Osteoblast (primary cell): ENCODE results near the gene TMEM248. TPM values are rescaled to one million over a fixed set of nuclear protein-coding genes. Genes with fewer than 3 reads are reported as not detected.
"Not testable (repeated sequence)": the region's sequence is repeated elsewhere in the genome, so short reads cannot be mapped to it uniquely, and the experiment has no call there.

Experiments
- DNase-seq: peaks from one replicate; pipeline ENCODE4 v3.0.0; 2011; ENCODE audit warnings: low spot score, mixed read lengths; ENCODE audit not compliant: insufficient read length; ENCODE audit errors: missing footprints
- H2AFZ ChIP-seq: 2 replicates; pipeline ENCODE4 v1.6.0; 2011; ENCODE audit warnings: mild to moderate bottlenecking, low read length
- H3K27ac ChIP-seq: 2 replicates; pipeline ENCODE4 v1.5.1; 2011; ENCODE audit warnings: mild to moderate bottlenecking, low read depth, low read length, moderate library complexity
- H3K27me3 ChIP-seq: 2 replicates; pipeline ENCODE4 v1.6.0; 2012; ENCODE audit warnings: mild to moderate bottlenecking, control low read depth, inconsistent platforms, low read length, moderate library complexity; ENCODE audit not compliant: insufficient read depth
- H3K36me3 ChIP-seq: 2 replicates; pipeline ENCODE4 v1.5.1; 2011; ENCODE audit warnings: mild to moderate bottlenecking, low read length, control low read depth, moderate library complexity; ENCODE audit not compliant: insufficient read depth
- H3K4me1 ChIP-seq: 2 replicates; pipeline ENCODE4 v1.5.1; 2011; ENCODE audit warnings: mild to moderate bottlenecking, low read length, control low read depth, moderate library complexity; ENCODE audit not compliant: insufficient read depth
- H3K4me2 ChIP-seq: 2 replicates; pipeline ENCODE4 v1.6.0; 2011; ENCODE audit warnings: mild to moderate bottlenecking, low read length; ENCODE audit not compliant: insufficient read depth
- H3K4me3 ChIP-seq: fragments of 200-600 bp; sonication (generic); 3 replicates; pipeline ENCODE4 v1.5.1; 2012; ENCODE audit warnings: mild to moderate bottlenecking, low read length, inconsistent platforms; ENCODE audit not compliant: insufficient read depth
- H3K79me2 ChIP-seq: 2 replicates; pipeline ENCODE4 v1.6.0; 2012; ENCODE audit warnings: mild to moderate bottlenecking, low read length, control low read depth, inconsistent platforms; ENCODE audit not compliant: insufficient read depth
- H3K9me3 ChIP-seq: 2 replicates; pipeline ENCODE4 v1.5.1; 2011; ENCODE audit warnings: low read depth, low read length, control low read depth
- H4K20me1 ChIP-seq: 2 replicates; pipeline ENCODE4 v1.6.0; 2012; ENCODE audit warnings: mild to moderate bottlenecking, low read length, control low read depth; ENCODE audit not compliant: insufficient read depth
- total RNA-seq: library from RNA; depleted of rRNA; stranded (reverse); fragments of >200 nt; gene quantifications from 2 replicates; pipeline ENCODE4 v1.2.3, GENCODE V29; 2012
- TF ChIP-seq, protein P1 (sequence below): IDR thresholded peaks from 2 replicates; pipeline ENCODE4 v1.5.1; 2011; ENCODE audit warnings: mild to moderate bottlenecking, low read depth, low read length, moderate library complexity; ENCODE audit errors: extremely low read depth

The TMEM248 gene
- total RNA-seq, 1 donor = 118 TPM

GRCh38 chr7:66905278-66905677 lies 15.7 kb upstream of the TMEM248 start:
- Histone ChIP-seq H3K36me3 (no peaks in the 10 kb centered on the region), H3K27me3 (no peaks in the 10 kb centered on the region), H2AFZ (no peak overlapping the region), H3K4me1 (no peaks in the 10 kb centered on the region), H3K4me3 (no peak overlapping the region), H3K4me2 (no peak overlapping the region), H3K79me2 (no peaks in the 10 kb centered on the region), H3K27ac (no peak overlapping the region), H3K9me3 (no peaks in the 10 kb centered on the region), H4K20me1 (no peaks in the 10 kb centered on the region)
- TF ChIP-seq, protein P1, sequence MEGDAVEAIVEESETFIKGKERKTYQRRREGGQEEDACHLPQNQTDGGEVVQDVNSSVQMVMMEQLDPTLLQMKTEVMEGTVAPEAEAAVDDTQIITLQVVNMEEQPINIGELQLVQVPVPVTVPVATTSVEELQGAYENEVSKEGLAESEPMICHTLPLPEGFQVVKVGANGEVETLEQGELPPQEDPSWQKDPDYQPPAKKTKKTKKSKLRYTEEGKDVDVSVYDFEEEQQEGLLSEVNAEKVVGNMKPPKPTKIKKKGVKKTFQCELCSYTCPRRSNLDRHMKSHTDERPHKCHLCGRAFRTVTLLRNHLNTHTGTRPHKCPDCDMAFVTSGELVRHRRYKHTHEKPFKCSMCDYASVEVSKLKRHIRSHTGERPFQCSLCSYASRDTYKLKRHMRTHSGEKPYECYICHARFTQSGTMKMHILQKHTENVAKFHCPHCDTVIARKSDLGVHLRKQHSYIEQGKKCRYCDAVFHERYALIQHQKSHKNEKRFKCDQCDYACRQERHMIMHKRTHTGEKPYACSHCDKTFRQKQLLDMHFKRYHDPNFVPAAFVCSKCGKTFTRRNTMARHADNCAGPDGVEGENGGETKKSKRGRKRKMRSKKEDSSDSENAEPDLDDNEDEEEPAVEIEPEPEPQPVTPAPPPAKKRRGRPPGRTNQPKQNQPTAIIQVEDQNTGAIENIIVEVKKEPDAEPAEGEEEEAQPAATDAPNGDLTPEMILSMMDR = no peak
- DNase-seq = peak; percentile 14

- no peaks in the 10 kb centered on the region for H3K36me3 ChIP-seq
- no peak overlapping the region for H3K4me3 ChIP-seq
- H2AFZ ChIP-seq = no peak overlapping the region
- H3K27me3 ChIP-seq = no peaks in the 10 kb centered on the region
- H3K79me2 ChIP-seq = no peaks in the 10 kb centered on the region
- H3K4me2 ChIP-seq = no peak overlapping the region
- no peaks in the 10 kb centered on the region for H4K20me1 ChIP-seq
- no peaks in the 10 kb centered on the region for H3K9me3 ChIP-seq
- peak; percentile 48 for DNase-seq
- H3K27ac ChIP-seq = no peak overlapping the region
- no peaks in the 10 kb centered on the region for H3K4me1 ChIP-seq
- TF ChIP-seq, protein P1 = peak; percentile 30
Measured at GRCh38 chr7:66905689-66906088, 15.3 kb upstream of the TMEM248 start.

DNA sequence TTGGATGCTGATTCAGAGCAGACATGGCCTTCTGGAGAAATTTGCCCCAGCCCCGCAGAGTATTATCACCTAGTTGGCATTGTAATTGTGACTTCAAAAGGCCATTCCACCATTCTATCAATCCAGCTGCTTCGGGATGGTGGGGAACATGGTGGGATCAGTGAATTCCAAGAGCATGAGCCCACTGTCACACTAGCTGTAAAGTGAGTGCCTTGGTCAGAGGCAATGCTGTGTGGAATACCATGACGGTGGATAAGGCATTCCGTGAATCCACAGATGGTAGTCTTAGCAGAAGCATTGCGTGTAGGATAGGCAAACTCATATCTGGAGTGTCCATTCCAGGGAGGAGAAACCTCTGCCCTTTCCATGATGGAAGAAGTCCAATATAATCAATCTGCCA lies 13.3 kb upstream of the TMEM248 start:
- no peak overlapping the region for H3K4me2 ChIP-seq
- no peak overlapping the region for H3K4me3 ChIP-seq
- H2AFZ ChIP-seq = no peak overlapping the region
- TF ChIP-seq, protein P1 = no peak
- no peaks in the 10 kb centered on the region for H3K36me3 ChIP-seq
- no peaks in the 10 kb centered on the region for H3K79me2 ChIP-seq
- H3K27me3 ChIP-seq = no peaks in the 10 kb centered on the region
- DNase-seq = no peak
- H3K9me3 ChIP-seq = no peaks in the 10 kb centered on the region
- H3K4me1 ChIP-seq = no peaks in the 10 kb centered on the region
- H3K27ac ChIP-seq = no peak overlapping the region
- H4K20me1 ChIP-seq = no peaks in the 10 kb centered on the region

DNA sequence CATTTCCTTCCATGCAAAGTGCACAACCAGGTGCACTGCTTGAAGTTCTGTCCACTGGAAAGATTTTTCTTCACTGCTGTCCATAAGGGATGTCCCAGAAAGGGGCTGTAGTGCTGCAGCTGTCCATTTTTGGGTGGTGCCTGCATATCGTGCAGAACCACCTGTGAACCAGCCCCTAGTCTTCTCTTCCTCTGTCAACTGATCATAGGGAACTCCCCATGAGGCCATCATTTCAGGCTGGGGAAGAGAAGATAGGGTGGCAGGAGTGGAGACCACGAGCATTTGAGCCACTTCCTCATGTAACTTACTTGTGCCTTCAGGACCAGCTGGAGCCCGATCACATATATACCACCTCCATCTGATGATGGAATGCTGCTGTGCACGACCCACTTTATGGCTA lies 12.4 kb upstream of the TMEM248 start:
- H3K9me3 ChIP-seq, H3K79me2 ChIP-seq, H2AFZ ChIP-seq, H3K4me3 ChIP-seq, H3K27ac ChIP-seq, H4K20me1 ChIP-seq, H3K4me2 ChIP-seq, H3K4me1 ChIP-seq, DNase-seq, H3K27me3 ChIP-seq, H3K36me3 ChIP-seq: not testable (repeated sequence)
